ENCODE results near the gene TEAD2.

DNA sequence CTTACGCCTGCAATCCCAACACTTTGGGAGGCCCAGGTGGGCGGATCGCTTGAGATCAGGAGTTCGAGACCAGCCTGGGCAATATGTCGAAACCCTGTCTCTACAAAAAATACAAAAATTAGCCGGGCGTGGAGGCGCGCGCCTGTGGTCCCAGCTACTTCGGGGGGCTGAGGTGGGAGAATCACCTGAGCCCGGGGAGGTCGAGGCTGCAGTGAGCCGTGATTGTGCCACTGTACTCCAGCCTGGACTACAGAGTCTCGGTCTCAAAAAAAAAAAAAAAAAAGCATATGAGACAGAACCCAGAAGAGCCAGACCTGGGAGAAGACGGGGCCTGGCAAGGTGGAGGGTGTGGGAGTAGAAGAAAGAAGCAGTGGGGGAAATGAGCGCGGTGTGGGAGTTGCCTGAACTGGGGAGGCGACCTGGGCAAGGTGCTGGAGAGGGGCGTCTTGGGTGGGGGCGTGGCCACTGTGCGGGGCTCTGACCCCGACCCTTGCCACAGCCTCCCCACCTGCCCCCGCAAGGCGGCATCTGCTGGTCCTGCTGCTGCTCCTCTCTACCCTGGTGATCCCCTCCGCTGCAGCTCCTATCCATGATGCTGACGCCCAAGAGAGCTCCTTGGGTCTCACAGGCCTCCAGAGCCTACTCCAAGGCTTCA, 2.0 kb upstream of the TEAD2 start:
- TF ChIP-seq, protein P1, sequence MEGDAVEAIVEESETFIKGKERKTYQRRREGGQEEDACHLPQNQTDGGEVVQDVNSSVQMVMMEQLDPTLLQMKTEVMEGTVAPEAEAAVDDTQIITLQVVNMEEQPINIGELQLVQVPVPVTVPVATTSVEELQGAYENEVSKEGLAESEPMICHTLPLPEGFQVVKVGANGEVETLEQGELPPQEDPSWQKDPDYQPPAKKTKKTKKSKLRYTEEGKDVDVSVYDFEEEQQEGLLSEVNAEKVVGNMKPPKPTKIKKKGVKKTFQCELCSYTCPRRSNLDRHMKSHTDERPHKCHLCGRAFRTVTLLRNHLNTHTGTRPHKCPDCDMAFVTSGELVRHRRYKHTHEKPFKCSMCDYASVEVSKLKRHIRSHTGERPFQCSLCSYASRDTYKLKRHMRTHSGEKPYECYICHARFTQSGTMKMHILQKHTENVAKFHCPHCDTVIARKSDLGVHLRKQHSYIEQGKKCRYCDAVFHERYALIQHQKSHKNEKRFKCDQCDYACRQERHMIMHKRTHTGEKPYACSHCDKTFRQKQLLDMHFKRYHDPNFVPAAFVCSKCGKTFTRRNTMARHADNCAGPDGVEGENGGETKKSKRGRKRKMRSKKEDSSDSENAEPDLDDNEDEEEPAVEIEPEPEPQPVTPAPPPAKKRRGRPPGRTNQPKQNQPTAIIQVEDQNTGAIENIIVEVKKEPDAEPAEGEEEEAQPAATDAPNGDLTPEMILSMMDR (IDR thresholded peaks at IDR 0.05) = no peak
- TF ChIP-seq POLR2A (IDR thresholded peaks at IDR 0.05) = no peak

Data from lower leg skin (tissue), 3 donors.